ENCODE measurements around the gene SH3RF3.

Gene SH3RF3

GRCh38 chr2:109345653-109346480 lies 216.9 kb downstream of the SH3RF3 start:
- no peak for DNase-seq

- no peak for DNase-seq
These were observed 217.7 kb downstream of the SH3RF3 start for GRCh38 chr2:109346601-109347228.

- DNase-seq = no peak
These were observed 218.6 kb downstream of the SH3RF3 start for GRCh38 chr2:109347626-109348025.

- DNase-seq = no peak
These were observed 219.2 kb downstream of the SH3RF3 start for GRCh38 chr2:109348190-109348589.

- DNase-seq = no peak
These were observed 219.9 kb downstream of the SH3RF3 start for GRCh38 chr2:109348671-109349502.

GRCh38 chr2:109349503-109350465 lies 220.8 kb downstream of the SH3RF3 start:
- DNase-seq = no peak

- DNase-seq = no peak
These were observed 221.5 kb downstream of the SH3RF3 start for GRCh38 chr2:109350526-109350925.

- DNase-seq = no peak
These were observed 222.3 kb downstream of the SH3RF3 start for GRCh38 chr2:109351164-109351756.

- DNase-seq = no peak
These were observed 223.3 kb downstream of the SH3RF3 start for GRCh38 chr2:109352056-109352897.

- no peak for DNase-seq
These were observed 224.1 kb downstream of the SH3RF3 start for GRCh38 chr2:109352898-109353689.

- DNase-seq = no peak
These were observed 225.1 kb downstream of the SH3RF3 start for GRCh38 chr2:109353806-109354745.

GRCh38 chr2:109355192-109355843 lies 226.3 kb downstream of the SH3RF3 start:
- no peak for DNase-seq

- DNase-seq = no peak
These were observed 227.5 kb downstream of the SH3RF3 start for GRCh38 chr2:109356324-109357035.

- no peak for DNase-seq
These were observed 235.2 kb downstream of the SH3RF3 start for GRCh38 chr2:109364217-109364616.

- DNase-seq = no peak
These were observed 236.1 kb downstream of the SH3RF3 start for GRCh38 chr2:109365131-109365530.

GRCh38 chr2:109367683-109368082 lies 238.7 kb downstream of the SH3RF3 start:
- DNase-seq = no peak

GRCh38 chr2:109368798-109369197 lies 239.8 kb downstream of the SH3RF3 start:
- DNase-seq = no peak

All from MV-4-11 (cell line).